ENCODE results near the gene SYT2. TPM values are rescaled to one million over a fixed set of nuclear protein-coding genes. Genes with fewer than 3 reads are reported as not detected.
"Not testable (repeated sequence)": the region's sequence is repeated elsewhere in the genome, so short reads cannot be mapped to it uniquely, and the experiment has no call there.

Gene SYT2
- total RNA-seq, 1 experiment from 2014 or later, result not detected

DNA sequence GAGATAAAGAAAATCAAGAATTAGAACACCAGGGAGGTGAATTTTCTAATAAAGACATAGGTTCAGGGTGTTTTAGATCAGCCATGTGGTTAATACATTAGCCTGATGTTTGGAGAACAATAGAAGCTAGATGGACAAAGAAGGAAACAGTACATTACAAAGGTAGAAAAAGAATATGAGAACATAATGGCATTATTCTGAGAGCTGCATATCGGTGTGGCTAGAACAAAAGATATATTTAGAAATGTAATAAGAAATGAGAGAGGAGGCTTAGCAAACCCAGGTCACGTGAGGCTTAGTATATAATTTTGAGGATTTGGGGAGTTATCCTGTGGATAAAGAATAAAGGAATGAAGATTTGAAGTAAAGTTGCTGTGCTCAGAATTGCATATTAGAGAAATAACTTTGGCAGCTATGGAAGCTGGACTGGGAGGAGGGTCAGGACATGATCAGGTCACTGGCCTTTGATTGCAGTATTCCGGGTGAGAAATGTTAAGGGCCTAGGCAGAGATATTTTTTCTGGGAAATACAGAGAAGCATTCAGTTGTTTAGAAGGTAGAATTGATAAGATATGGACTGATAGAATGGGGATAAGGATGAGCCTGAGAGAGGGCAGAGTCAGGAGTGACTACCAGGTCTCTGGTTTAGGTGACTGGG, 164.5 kb downstream of the SYT2 start:
- not testable (repeated sequence) for DNase-seq (ENCODE audit: low read depth)

- not testable (repeated sequence) for DNase-seq (ENCODE audit: low read depth)
These were observed 165.3 kb downstream of the SYT2 start for GRCh38 chr1:202544766-202545449.

DNA sequence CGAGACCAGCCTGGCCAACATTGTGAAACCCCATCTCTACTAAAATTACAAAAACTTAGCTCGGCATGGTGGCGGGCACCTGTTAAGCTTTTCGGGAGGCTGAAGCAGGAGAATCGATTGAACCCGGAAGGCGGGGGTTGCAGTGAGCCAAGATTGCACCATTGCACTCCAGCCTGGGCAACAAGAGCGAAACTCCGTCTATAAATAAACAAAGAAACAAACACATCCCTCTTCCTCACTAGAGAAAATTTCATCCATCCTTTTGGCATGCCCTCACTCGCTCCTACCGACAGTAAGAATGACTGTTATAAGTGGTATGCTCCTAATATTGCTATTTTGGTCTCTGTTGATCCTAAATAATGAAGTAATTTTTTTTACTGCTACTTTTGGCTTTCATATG, 166.7 kb downstream of the SYT2 start:
- not testable (repeated sequence) for DNase-seq (ENCODE audit: low read depth)

- DNase-seq (ENCODE audit: low read depth), result not testable (repeated sequence)
These were observed 167.8 kb downstream of the SYT2 start for GRCh38 chr1:202542415-202542814.

- not testable (repeated sequence) for DNase-seq (ENCODE audit: low read depth)
These were observed 169.4 kb downstream of the SYT2 start for GRCh38 chr1:202540858-202541257.

Other genes starting within 250 kb of the SYT2 start
- 42.7 and 44.4 TPM in 2 replicates for gene KDM5B, start 98.0 kb upstream of the SYT2 start, total RNA-seq (2014; rRNA removed; shearing (Covaris generic))
- gene PCAT6, start 100.5 kb upstream of the SYT2 start, total RNA-seq (2014; rRNA removed; shearing (Covaris generic)), result not detected in 2 replicates
- gene RABIF, start 178.7 kb upstream of the SYT2 start, total RNA-seq (2014; rRNA removed; shearing (Covaris generic)), result 5.8 and 5.9 TPM in 2 replicates
- gene KLHL12, start 216.8 kb upstream of the SYT2 start, total RNA-seq (2014; rRNA removed; shearing (Covaris generic)), result 22.4 and 34.8 TPM in 2 replicates
- gene ADIPOR1, start 247.9 kb upstream of the SYT2 start, total RNA-seq (2014; rRNA removed; shearing (Covaris generic)), result 86.9 and 114 TPM in 2 replicates